GM23338 (cell line): ENCODE results near the gene HEY2. TPM values are rescaled to one million over a fixed set of nuclear protein-coding genes. Genes with fewer than 3 reads are reported as not detected.
"Not testable (repeated sequence)": the region's sequence is repeated elsewhere in the genome, so short reads cannot be mapped to it uniquely, and the experiment has no call there.

Experiments used
- ATAC-seq: fragments of 200-7000 bp; cut with Tn5 transposase; 3 replicates; pipeline ENCODE4 v1.9.1; 2020
- DNase-seq: peaks from one replicate; pipeline ENCODE4 v3.0.0-alpha.2; 2015; ENCODE audit warnings: low spot score
- H2AFZ ChIP-seq: fragments of 200-600 bp; sonication (generic); 2 replicates; pipeline ENCODE4 v1.8.0; 2016; ENCODE audit warnings: antibody characterized with exemption, mild to moderate bottlenecking, moderate library complexity
- H3F3A ChIP-seq: fragments of 200-600 bp; sonication (generic); replicated peaks from 2 replicates; pipeline ENCODE4 v1.8.0; 2017; ENCODE audit warnings: antibody characterized with exemption, mixed run types, low read depth
- H3K27ac ChIP-seq: fragments of 200-600 bp; sonication (generic); 2 replicates; pipeline ENCODE4 v1.6.1; 2016; ENCODE audit warnings: low read depth
- H3K27me3 ChIP-seq: fragments of 200-600 bp; sonication (generic); 2 replicates; pipeline ENCODE4 v1.8.0; 2016; ENCODE audit warnings: mild to moderate bottlenecking, mixed run types, moderate library complexity; ENCODE audit not compliant: insufficient read depth
- H3K36me3 ChIP-seq: fragments of 200-600 bp; sonication (generic); 2 replicates; pipeline ENCODE4 v1.8.0; 2016; ENCODE audit warnings: mild to moderate bottlenecking; ENCODE audit not compliant: insufficient read depth
- H3K4me1 ChIP-seq: fragments of 200-600 bp; sonication (generic); 2 replicates; pipeline ENCODE4 v1.8.0; 2016; ENCODE audit warnings: mild to moderate bottlenecking, moderate library complexity; ENCODE audit not compliant: insufficient read depth
- H3K4me2 ChIP-seq: fragments of 200-600 bp; sonication (generic); 2 replicates; pipeline ENCODE4 v1.7.1; 2017; ENCODE audit warnings: mixed run types
- H3K4me3 ChIP-seq: fragments of 200-600 bp; sonication (generic); 2 replicates; pipeline ENCODE4 v1.6.1; 2016; ENCODE audit warnings: mixed run types
- H3K79me2 ChIP-seq: fragments of 200-600 bp; sonication (generic); replicated peaks from 2 replicates; pipeline ENCODE4 v1.8.0; 2017; ENCODE audit warnings: mild to moderate bottlenecking; ENCODE audit not compliant: insufficient read depth
- H3K9me2 ChIP-seq: fragments of 200-600 bp; sonication (generic); 2 replicates; pipeline ENCODE4 v1.8.0; 2017; ENCODE audit not compliant: insufficient read depth
- H4K20me1 ChIP-seq: fragments of 200-600 bp; sonication (generic); replicated peaks from 2 replicates; pipeline ENCODE4 v1.8.0; 2017; ENCODE audit warnings: mild to moderate bottlenecking; ENCODE audit not compliant: insufficient read depth
- H3K27ac Mint-ChIP-seq: 2 replicates; pipeline ENCODE4 v1.8.0; 2020; ENCODE audit warnings: inconsistent platforms, mild to moderate bottlenecking, moderate library complexity, mixed read lengths
- H3K27me3 Mint-ChIP-seq: 3 replicates; pipeline ENCODE4 v1.8.0; 2022; ENCODE audit warnings: low read depth, mild to moderate bottlenecking, moderate library complexity, mixed read lengths, inconsistent platforms; ENCODE audit not compliant: insufficient read depth, poor library complexity
- H3K36me3 Mint-ChIP-seq: 3 replicates; pipeline ENCODE4 v1.8.0; 2021; ENCODE audit warnings: low read depth, mild to moderate bottlenecking, inconsistent platforms, moderate library complexity, mixed read lengths
- H3K4me1 Mint-ChIP-seq: 3 replicates; pipeline ENCODE4 v1.8.0; 2020; ENCODE audit warnings: mild to moderate bottlenecking, inconsistent platforms, mixed read lengths
- H3K4me3 Mint-ChIP-seq: 3 replicates; pipeline ENCODE4 v1.8.0; 2021; ENCODE audit warnings: moderate library complexity, mild to moderate bottlenecking, inconsistent platforms, mixed read lengths
- H3K9me3 Mint-ChIP-seq: 3 replicates; pipeline ENCODE4 v1.8.0; 2020; ENCODE audit warnings: moderate library complexity, mild to moderate bottlenecking, inconsistent platforms, mixed read lengths
- EZH2phosphoT487 ChIP-seq: fragments of 200-600 bp; sonication (generic); IDR thresholded peaks from one replicate; pipeline ENCODE4 v1.8.1; 2018; ENCODE audit warnings: antibody characterized with exemption; ENCODE audit not compliant: unreplicated experiment
- POLR2AphosphoS5 ChIP-seq: IDR thresholded peaks from 2 replicates; pipeline ENCODE4 v1.6.1; 2016; ENCODE audit warnings: antibody characterized with exemption, low read depth
- ZNF462 ChIP-seq: fragments of 250-450 bp; sonication (Bioruptor Pico); IDR thresholded peaks from 2 replicates; pipeline ENCODE4 v1.5.0; 2020; ENCODE audit warnings: mild to moderate bottlenecking, moderate library complexity
- polyA plus RNA-seq: library from polyadenylated mRNA; unstranded; fragments of >200 nt; fragmentation: Nextera tagmentation; extraction: Ambion mirVana; gene quantifications from 2 replicates; pipeline ENCODE4 v1.2.1, GENCODE V29; 2016
- total RNA-seq: library from RNA; depleted of rRNA; stranded (reverse); fragments of >200 nt; shearing (Covaris generic); gene quantifications from 2 replicates; pipeline ENCODE4 v1.2.3, GENCODE V29; 2014
- TF ChIP-seq, protein P1 (sequence below), 2 experiments: fragments of 200-600 bp in 1 of 2; sonication (generic) in 1 of 2; conservative IDR thresholded peaks; 2 replicates each; pipeline versions ENCODE4 v1.5.1 to v1.6.1; 2016 to 2017; ENCODE audit warnings: antibody characterized with exemption in 2 of 2, low read depth in 2 of 2, mild to moderate bottlenecking in 2 of 2, moderate library complexity in 1 of 2
- TF ChIP-seq, protein P2 (sequence below): IDR thresholded peaks from 2 replicates; pipeline ENCODE4 v1.6.1; 2016; ENCODE audit warnings: antibody characterized with exemption

The HEY2 gene
- total and polyA plus RNA-seq, 2 experiments from 2014 or later: 4.3 to 8.5 TPM

DNA sequence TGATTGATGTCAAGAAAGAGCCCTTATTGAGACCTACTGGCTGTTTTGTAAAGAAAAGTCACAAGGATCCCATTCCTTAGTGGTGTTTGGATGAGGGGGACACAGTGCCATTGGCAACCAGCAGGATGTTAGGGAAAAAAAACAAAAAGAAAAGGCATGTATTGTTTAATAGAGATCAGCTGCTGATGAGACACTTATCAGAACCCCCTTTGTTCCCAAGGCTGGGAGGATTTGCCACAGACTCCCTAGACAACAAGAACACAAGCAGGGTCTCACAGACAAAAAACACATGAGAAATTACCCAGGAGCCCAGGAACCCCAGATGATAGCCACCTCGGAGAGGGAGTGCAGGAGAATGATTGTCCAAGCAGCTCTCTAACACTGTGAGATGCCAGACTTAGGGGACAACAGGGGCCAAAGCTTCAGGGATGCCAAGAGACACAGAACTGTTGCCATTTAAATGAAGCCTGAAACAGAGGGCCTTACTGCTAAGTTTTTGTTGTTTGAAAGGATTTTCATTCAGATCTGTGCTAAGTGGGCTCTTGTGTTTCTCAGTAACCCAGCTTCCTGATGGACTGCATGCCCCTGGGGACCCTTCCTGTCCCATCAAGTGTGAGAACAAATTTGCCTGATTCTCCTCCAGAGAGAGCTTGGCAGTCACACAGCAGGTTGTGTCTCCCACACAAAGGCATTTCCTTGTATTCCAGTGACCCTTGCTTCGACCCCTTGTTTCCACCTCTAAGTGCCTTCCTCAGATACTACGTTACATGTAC lies 48.7 kb upstream of the HEY2 start (continued):
- TF ChIP-seq, protein P1, sequence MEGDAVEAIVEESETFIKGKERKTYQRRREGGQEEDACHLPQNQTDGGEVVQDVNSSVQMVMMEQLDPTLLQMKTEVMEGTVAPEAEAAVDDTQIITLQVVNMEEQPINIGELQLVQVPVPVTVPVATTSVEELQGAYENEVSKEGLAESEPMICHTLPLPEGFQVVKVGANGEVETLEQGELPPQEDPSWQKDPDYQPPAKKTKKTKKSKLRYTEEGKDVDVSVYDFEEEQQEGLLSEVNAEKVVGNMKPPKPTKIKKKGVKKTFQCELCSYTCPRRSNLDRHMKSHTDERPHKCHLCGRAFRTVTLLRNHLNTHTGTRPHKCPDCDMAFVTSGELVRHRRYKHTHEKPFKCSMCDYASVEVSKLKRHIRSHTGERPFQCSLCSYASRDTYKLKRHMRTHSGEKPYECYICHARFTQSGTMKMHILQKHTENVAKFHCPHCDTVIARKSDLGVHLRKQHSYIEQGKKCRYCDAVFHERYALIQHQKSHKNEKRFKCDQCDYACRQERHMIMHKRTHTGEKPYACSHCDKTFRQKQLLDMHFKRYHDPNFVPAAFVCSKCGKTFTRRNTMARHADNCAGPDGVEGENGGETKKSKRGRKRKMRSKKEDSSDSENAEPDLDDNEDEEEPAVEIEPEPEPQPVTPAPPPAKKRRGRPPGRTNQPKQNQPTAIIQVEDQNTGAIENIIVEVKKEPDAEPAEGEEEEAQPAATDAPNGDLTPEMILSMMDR (conservative IDR thresholded peaks at IDR 0.05; ENCODE audit: low read depth in 2 of 2): no peak
- TF ChIP-seq EZH2phosphoT487 (no peak), POLR2AphosphoS5 (peak; percentile 79)

- ATAC-seq (no peak; the same call in 1 of the 3 replicates), DNase-seq (peak; percentile 39)
- peaks cover 35% of the 10 kb centered on the region for H3K27me3 Mint-ChIP-seq
- no peak overlapping the region for H2AFZ ChIP-seq
- H3K79me2 ChIP-seq: peaks cover 70% of the 10 kb centered on the region
- H3K27ac ChIP-seq: peak overlapping the region; percentile 83
- H3K4me1 ChIP-seq: peaks cover 16% of the 10 kb centered on the region
- H4K20me1 ChIP-seq: no peaks in the 10 kb centered on the region; the same call in 1 of the 2 replicates
- peak overlapping the region; percentile 38 for H3K4me3 ChIP-seq
- peaks cover 8% of the 10 kb centered on the region; the same call in 1 of the 2 replicates for H3F3A ChIP-seq
- TF ChIP-seq, protein P2, sequence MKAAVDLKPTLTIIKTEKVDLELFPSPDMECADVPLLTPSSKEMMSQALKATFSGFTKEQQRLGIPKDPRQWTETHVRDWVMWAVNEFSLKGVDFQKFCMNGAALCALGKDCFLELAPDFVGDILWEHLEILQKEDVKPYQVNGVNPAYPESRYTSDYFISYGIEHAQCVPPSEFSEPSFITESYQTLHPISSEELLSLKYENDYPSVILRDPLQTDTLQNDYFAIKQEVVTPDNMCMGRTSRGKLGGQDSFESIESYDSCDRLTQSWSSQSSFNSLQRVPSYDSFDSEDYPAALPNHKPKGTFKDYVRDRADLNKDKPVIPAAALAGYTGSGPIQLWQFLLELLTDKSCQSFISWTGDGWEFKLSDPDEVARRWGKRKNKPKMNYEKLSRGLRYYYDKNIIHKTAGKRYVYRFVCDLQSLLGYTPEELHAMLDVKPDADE: no peak
- no peak for TF ChIP-seq ZNF462 (CRISPR knock-in tag)
- H3K36me3 ChIP-seq: peaks cover 49% of the 10 kb centered on the region
- peaks cover 90% of the 10 kb centered on the region for H3K36me3 Mint-ChIP-seq
- H3K4me2 ChIP-seq: peak overlapping the region; percentile 56
- peak overlapping the region; percentile 93 for H3K27ac Mint-ChIP-seq
- no peaks in the 10 kb centered on the region for H3K9me2 ChIP-seq
- peaks cover 31% of the 10 kb centered on the region for H3K4me1 Mint-ChIP-seq
- H3K4me3 Mint-ChIP-seq: peak overlapping the region; percentile 67
- H3K9me3 Mint-ChIP-seq: peaks cover 46% of the 10 kb centered on the region
- H3K27me3 ChIP-seq: no peaks in the 10 kb centered on the region
Observed at GRCh38 chr6:125701354-125701668, 48.1 kb upstream of the HEY2 start.

DNA sequence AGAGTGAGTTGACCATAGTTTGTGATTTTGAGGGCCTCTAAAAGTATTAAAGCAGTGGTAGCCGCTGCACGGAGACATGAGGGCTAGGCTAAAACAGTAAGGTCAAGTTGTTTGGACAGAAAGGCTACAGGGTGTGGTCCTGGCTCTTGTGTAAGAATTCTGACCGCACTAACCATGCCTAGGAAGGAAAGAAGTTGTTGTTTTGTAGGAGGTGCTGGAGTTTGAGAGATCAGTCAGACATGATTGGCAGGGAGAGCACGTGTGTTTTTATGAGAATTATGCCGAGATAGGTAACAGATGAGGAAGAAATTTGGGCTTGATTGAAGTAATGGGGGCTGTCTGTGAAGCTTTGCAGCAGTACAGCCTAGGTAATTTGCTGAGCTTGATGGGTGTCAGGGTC lies 45.5 kb upstream of the HEY2 start:
- peaks cover 42% of the 10 kb centered on the region for H3K27me3 Mint-ChIP-seq
- Histone ChIP-seq H3K79me2 (peaks cover 55% of the 10 kb centered on the region), H3K36me3 (peaks cover 24% of the 10 kb centered on the region), H3K4me2 (peak overlapping the region; percentile 66), H3K4me3 (peak overlapping the region; percentile 51), H3K4me1 (peaks cover 29% of the 10 kb centered on the region)
- H3F3A ChIP-seq, ATAC-seq, H3K27ac Mint-ChIP-seq, H4K20me1 ChIP-seq, H3K9me2 ChIP-seq, H3K27ac ChIP-seq, DNase-seq, H3K27me3 ChIP-seq, H2AFZ ChIP-seq: not testable (repeated sequence)
- H3K4me1 Mint-ChIP-seq: peaks cover 44% of the 10 kb centered on the region
- peaks cover 30% of the 10 kb centered on the region for H3K9me3 Mint-ChIP-seq
- peaks cover 75% of the 10 kb centered on the region for H3K36me3 Mint-ChIP-seq
- peak overlapping the region; percentile 86 for H3K4me3 Mint-ChIP-seq
